NT2/D1 (cell line): ENCODE results near the gene SERP1.

ENCODE experiments used
- SUZ12 ChIP-seq: IDR thresholded peaks from 2 replicates; pipeline ENCODE4 v1.6.1; 2011; ENCODE audit not compliant: insufficient read length, insufficient read depth; ENCODE audit errors: extremely low read depth
- YY1 ChIP-seq: IDR thresholded peaks from 2 replicates; pipeline ENCODE4 v1.6.1; 2011; ENCODE audit not compliant: insufficient read length, insufficient read depth
- ZNF274 ChIP-seq: IDR thresholded peaks from 2 replicates; pipeline ENCODE4 v1.6.1; 2011; ENCODE audit warnings: mild to moderate bottlenecking, low read depth, low read length

- no peak for TF ChIP-seq YY1
- TF ChIP-seq SUZ12 = no peak
- no peak for TF ChIP-seq ZNF274
These were observed 36.3 kb upstream of the SERP1 start for GRCh38 chr3:150582620-150583019.
